GM23338 (cell line): ENCODE measurements around the gene FGF11. TPM values are rescaled to one million over a fixed set of nuclear protein-coding genes. Genes with fewer than 3 reads are reported as not detected.

Experiments used
- ATAC-seq: fragments of 200-7000 bp; cut with Tn5 transposase; 3 replicates; pipeline ENCODE4 v1.9.1; 2020
- DNase-seq: peaks from one replicate; pipeline ENCODE4 v3.0.0-alpha.2; 2015; ENCODE audit warnings: low spot score
- H2AFZ ChIP-seq: fragments of 200-600 bp; sonication (generic); 2 replicates; pipeline ENCODE4 v1.8.0; 2016; ENCODE audit warnings: antibody characterized with exemption, mild to moderate bottlenecking, moderate library complexity
- H3F3A ChIP-seq: fragments of 200-600 bp; sonication (generic); replicated peaks from 2 replicates; pipeline ENCODE4 v1.8.0; 2017; ENCODE audit warnings: antibody characterized with exemption, mixed run types, low read depth
- H3K27ac ChIP-seq: fragments of 200-600 bp; sonication (generic); 2 replicates; pipeline ENCODE4 v1.6.1; 2016; ENCODE audit warnings: low read depth
- H3K27me3 ChIP-seq: fragments of 200-600 bp; sonication (generic); 2 replicates; pipeline ENCODE4 v1.8.0; 2016; ENCODE audit warnings: mild to moderate bottlenecking, mixed run types, moderate library complexity; ENCODE audit not compliant: insufficient read depth
- H3K36me3 ChIP-seq: fragments of 200-600 bp; sonication (generic); 2 replicates; pipeline ENCODE4 v1.8.0; 2016; ENCODE audit warnings: mild to moderate bottlenecking; ENCODE audit not compliant: insufficient read depth
- H3K4me1 ChIP-seq: fragments of 200-600 bp; sonication (generic); 2 replicates; pipeline ENCODE4 v1.8.0; 2016; ENCODE audit warnings: mild to moderate bottlenecking, moderate library complexity; ENCODE audit not compliant: insufficient read depth
- H3K4me2 ChIP-seq: fragments of 200-600 bp; sonication (generic); 2 replicates; pipeline ENCODE4 v1.7.1; 2017; ENCODE audit warnings: mixed run types
- H3K4me3 ChIP-seq: fragments of 200-600 bp; sonication (generic); 2 replicates; pipeline ENCODE4 v1.6.1; 2016; ENCODE audit warnings: mixed run types
- H3K79me2 ChIP-seq: fragments of 200-600 bp; sonication (generic); replicated peaks from 2 replicates; pipeline ENCODE4 v1.8.0; 2017; ENCODE audit warnings: mild to moderate bottlenecking; ENCODE audit not compliant: insufficient read depth
- H3K9me2 ChIP-seq: fragments of 200-600 bp; sonication (generic); 2 replicates; pipeline ENCODE4 v1.8.0; 2017; ENCODE audit not compliant: insufficient read depth
- H4K20me1 ChIP-seq: fragments of 200-600 bp; sonication (generic); replicated peaks from 2 replicates; pipeline ENCODE4 v1.8.0; 2017; ENCODE audit warnings: mild to moderate bottlenecking; ENCODE audit not compliant: insufficient read depth
- H3K27ac Mint-ChIP-seq: 2 replicates; pipeline ENCODE4 v1.8.0; 2020; ENCODE audit warnings: inconsistent platforms, mild to moderate bottlenecking, moderate library complexity, mixed read lengths
- H3K27me3 Mint-ChIP-seq: 3 replicates; pipeline ENCODE4 v1.8.0; 2022; ENCODE audit warnings: low read depth, mild to moderate bottlenecking, moderate library complexity, mixed read lengths, inconsistent platforms; ENCODE audit not compliant: insufficient read depth, poor library complexity
- H3K36me3 Mint-ChIP-seq: 3 replicates; pipeline ENCODE4 v1.8.0; 2021; ENCODE audit warnings: low read depth, mild to moderate bottlenecking, inconsistent platforms, moderate library complexity, mixed read lengths
- H3K4me1 Mint-ChIP-seq: 3 replicates; pipeline ENCODE4 v1.8.0; 2020; ENCODE audit warnings: mild to moderate bottlenecking, inconsistent platforms, mixed read lengths
- H3K4me3 Mint-ChIP-seq: 3 replicates; pipeline ENCODE4 v1.8.0; 2021; ENCODE audit warnings: moderate library complexity, mild to moderate bottlenecking, inconsistent platforms, mixed read lengths
- H3K9me3 Mint-ChIP-seq: 3 replicates; pipeline ENCODE4 v1.8.0; 2020; ENCODE audit warnings: moderate library complexity, mild to moderate bottlenecking, inconsistent platforms, mixed read lengths
- CREB1 ChIP-seq: fragments of 250-450 bp; sonication (Bioruptor Pico); IDR thresholded peaks from 2 replicates; pipeline ENCODE4 v1.5.0; 2020; ENCODE audit warnings: low read depth, mild to moderate bottlenecking, moderate library complexity
- JUNB ChIP-seq: IDR thresholded peaks from one replicate; pipeline ENCODE4 v1.6.1; 2016; ENCODE audit warnings: antibody characterized with exemption; ENCODE audit not compliant: unreplicated experiment
- POLR2AphosphoS5 ChIP-seq: IDR thresholded peaks from 2 replicates; pipeline ENCODE4 v1.6.1; 2016; ENCODE audit warnings: antibody characterized with exemption, low read depth
- STAT1 ChIP-seq: IDR thresholded peaks from one replicate; pipeline ENCODE4 v1.6.1; 2016; ENCODE audit warnings: antibody characterized with exemption; ENCODE audit not compliant: unreplicated experiment
- ZNF114 ChIP-seq: fragments of 250-450 bp; sonication (Bioruptor Pico); IDR thresholded peaks from 2 replicates; pipeline ENCODE4 v1.5.0; 2020; ENCODE audit warnings: mild to moderate bottlenecking, moderate library complexity
- ZNF331 ChIP-seq: fragments of 250-450 bp; sonication (Bioruptor Pico); IDR thresholded peaks from 2 replicates; pipeline ENCODE4 v1.5.0; 2020; ENCODE audit warnings: low read depth, mild to moderate bottlenecking, moderate library complexity
- polyA plus RNA-seq: library from polyadenylated mRNA; unstranded; fragments of >200 nt; fragmentation: Nextera tagmentation; extraction: Ambion mirVana; gene quantifications from 2 replicates; pipeline ENCODE4 v1.2.1, GENCODE V29; 2016
- total RNA-seq: library from RNA; depleted of rRNA; stranded (reverse); fragments of >200 nt; shearing (Covaris generic); gene quantifications from 2 replicates; pipeline ENCODE4 v1.2.3, GENCODE V29; 2014
- TF ChIP-seq, protein P1 (sequence below): IDR thresholded peaks from one replicate; pipeline ENCODE4 v1.6.1; 2018; ENCODE audit warnings: antibody characterized with exemption; ENCODE audit not compliant: unreplicated experiment
- TF ChIP-seq, protein P2 (sequence below), 2 experiments: fragments of 200-600 bp in 1 of 2; sonication (generic) in 1 of 2; conservative IDR thresholded peaks; 2 replicates each; pipeline versions ENCODE4 v1.5.1 to v1.6.1; 2016 to 2017; ENCODE audit warnings: antibody characterized with exemption in 2 of 2, low read depth in 2 of 2, mild to moderate bottlenecking in 2 of 2, moderate library complexity in 1 of 2
- TF ChIP-seq, protein P3 (sequence below): fragments of 250-450 bp; sonication (Bioruptor Pico); IDR thresholded peaks from 2 replicates; pipeline ENCODE4 v1.5.0; 2020; ENCODE audit warnings: mild to moderate bottlenecking, moderate library complexity

The FGF11 gene
- total and polyA plus RNA-seq, 2 experiments from 2014 or later, result 11.1 to 16.6 TPM

DNA sequence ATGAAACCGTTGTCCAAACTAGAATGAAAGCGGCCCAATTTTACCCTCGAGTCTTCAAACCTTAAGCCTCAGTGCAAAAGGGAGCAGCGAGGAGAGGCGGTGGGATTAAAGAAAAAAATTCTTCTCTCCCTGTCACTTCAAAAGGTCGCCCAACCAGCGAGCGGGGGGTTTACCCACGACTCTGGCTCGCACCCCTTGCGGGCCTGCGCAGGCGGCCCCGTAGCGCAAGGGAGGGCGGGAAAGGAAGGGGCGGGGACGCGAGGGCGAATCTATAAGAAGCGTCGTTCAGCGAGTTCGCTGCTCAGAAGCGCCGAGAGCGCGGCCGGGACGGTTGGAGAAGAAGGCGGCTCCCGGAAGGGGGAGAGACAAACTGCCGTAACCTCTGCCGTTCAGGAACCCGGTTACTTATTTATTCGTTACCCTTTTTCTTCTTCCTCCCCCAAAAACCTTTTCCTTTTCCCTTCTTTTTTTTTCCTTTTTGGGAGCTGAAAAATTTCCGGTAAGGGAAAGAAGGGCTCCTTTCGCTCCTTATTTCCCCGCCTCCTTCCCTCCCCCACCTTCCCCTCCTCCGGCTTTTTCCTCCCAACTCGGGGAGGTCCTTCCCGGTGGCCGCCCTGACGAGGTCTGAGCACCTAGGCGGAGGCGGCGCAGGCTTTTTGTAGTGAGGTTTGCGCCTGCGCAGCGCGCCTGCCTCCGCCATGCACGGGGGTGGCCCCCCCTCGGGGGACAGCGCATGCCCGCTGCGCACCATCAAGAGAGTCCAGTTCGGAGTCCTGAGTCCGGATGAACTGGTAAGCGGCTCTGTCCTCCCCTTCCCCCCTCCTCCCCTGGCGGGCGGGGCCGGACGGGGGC lies 45.0 kb downstream of the FGF11 start, which contains the start of gene POLR2A (continued):
- TF ChIP-seq, protein P1, sequence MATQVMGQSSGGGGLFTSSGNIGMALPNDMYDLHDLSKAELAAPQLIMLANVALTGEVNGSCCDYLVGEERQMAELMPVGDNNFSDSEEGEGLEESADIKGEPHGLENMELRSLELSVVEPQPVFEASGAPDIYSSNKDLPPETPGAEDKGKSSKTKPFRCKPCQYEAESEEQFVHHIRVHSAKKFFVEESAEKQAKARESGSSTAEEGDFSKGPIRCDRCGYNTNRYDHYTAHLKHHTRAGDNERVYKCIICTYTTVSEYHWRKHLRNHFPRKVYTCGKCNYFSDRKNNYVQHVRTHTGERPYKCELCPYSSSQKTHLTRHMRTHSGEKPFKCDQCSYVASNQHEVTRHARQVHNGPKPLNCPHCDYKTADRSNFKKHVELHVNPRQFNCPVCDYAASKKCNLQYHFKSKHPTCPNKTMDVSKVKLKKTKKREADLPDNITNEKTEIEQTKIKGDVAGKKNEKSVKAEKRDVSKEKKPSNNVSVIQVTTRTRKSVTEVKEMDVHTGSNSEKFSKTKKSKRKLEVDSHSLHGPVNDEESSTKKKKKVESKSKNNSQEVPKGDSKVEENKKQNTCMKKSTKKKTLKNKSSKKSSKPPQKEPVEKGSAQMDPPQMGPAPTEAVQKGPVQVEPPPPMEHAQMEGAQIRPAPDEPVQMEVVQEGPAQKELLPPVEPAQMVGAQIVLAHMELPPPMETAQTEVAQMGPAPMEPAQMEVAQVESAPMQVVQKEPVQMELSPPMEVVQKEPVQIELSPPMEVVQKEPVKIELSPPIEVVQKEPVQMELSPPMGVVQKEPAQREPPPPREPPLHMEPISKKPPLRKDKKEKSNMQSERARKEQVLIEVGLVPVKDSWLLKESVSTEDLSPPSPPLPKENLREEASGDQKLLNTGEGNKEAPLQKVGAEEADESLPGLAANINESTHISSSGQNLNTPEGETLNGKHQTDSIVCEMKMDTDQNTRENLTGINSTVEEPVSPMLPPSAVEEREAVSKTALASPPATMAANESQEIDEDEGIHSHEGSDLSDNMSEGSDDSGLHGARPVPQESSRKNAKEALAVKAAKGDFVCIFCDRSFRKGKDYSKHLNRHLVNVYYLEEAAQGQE, result peak; percentile 31
- peak; percentile 96 for TF ChIP-seq ZNF114
- peak; percentile 99 for TF ChIP-seq POLR2AphosphoS5
- peak; percentile 71 for TF ChIP-seq CREB1 (CRISPR knock-in tag)

DNA sequence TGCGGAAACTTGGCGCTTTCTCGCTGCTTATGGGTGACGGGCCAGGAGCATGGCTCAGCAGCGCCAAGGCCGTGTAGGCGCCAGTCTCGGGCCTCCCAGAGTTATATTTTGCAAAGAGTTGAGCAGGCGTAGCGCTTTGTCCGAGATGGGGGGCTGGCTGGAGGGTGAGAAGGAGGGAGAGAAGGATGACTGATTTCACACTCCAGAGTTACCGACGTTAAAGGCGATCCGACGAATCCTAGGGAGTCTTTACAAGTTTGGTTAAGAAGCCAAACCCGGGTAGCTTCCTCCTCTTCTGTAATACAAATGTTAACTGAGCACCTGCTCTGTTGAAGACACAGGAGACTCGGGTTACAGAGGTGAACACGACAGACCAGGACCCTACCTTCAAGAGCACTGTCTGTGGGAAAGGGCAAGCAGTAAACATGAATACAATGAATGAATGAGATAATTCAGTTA lies 45.6 kb downstream of the FGF11 start:
- TF ChIP-seq, protein P2, sequence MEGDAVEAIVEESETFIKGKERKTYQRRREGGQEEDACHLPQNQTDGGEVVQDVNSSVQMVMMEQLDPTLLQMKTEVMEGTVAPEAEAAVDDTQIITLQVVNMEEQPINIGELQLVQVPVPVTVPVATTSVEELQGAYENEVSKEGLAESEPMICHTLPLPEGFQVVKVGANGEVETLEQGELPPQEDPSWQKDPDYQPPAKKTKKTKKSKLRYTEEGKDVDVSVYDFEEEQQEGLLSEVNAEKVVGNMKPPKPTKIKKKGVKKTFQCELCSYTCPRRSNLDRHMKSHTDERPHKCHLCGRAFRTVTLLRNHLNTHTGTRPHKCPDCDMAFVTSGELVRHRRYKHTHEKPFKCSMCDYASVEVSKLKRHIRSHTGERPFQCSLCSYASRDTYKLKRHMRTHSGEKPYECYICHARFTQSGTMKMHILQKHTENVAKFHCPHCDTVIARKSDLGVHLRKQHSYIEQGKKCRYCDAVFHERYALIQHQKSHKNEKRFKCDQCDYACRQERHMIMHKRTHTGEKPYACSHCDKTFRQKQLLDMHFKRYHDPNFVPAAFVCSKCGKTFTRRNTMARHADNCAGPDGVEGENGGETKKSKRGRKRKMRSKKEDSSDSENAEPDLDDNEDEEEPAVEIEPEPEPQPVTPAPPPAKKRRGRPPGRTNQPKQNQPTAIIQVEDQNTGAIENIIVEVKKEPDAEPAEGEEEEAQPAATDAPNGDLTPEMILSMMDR (conservative IDR thresholded peaks at IDR 0.05; ENCODE audit: low read depth in 2 of 2), result no peak
- TF ChIP-seq, protein P3, sequence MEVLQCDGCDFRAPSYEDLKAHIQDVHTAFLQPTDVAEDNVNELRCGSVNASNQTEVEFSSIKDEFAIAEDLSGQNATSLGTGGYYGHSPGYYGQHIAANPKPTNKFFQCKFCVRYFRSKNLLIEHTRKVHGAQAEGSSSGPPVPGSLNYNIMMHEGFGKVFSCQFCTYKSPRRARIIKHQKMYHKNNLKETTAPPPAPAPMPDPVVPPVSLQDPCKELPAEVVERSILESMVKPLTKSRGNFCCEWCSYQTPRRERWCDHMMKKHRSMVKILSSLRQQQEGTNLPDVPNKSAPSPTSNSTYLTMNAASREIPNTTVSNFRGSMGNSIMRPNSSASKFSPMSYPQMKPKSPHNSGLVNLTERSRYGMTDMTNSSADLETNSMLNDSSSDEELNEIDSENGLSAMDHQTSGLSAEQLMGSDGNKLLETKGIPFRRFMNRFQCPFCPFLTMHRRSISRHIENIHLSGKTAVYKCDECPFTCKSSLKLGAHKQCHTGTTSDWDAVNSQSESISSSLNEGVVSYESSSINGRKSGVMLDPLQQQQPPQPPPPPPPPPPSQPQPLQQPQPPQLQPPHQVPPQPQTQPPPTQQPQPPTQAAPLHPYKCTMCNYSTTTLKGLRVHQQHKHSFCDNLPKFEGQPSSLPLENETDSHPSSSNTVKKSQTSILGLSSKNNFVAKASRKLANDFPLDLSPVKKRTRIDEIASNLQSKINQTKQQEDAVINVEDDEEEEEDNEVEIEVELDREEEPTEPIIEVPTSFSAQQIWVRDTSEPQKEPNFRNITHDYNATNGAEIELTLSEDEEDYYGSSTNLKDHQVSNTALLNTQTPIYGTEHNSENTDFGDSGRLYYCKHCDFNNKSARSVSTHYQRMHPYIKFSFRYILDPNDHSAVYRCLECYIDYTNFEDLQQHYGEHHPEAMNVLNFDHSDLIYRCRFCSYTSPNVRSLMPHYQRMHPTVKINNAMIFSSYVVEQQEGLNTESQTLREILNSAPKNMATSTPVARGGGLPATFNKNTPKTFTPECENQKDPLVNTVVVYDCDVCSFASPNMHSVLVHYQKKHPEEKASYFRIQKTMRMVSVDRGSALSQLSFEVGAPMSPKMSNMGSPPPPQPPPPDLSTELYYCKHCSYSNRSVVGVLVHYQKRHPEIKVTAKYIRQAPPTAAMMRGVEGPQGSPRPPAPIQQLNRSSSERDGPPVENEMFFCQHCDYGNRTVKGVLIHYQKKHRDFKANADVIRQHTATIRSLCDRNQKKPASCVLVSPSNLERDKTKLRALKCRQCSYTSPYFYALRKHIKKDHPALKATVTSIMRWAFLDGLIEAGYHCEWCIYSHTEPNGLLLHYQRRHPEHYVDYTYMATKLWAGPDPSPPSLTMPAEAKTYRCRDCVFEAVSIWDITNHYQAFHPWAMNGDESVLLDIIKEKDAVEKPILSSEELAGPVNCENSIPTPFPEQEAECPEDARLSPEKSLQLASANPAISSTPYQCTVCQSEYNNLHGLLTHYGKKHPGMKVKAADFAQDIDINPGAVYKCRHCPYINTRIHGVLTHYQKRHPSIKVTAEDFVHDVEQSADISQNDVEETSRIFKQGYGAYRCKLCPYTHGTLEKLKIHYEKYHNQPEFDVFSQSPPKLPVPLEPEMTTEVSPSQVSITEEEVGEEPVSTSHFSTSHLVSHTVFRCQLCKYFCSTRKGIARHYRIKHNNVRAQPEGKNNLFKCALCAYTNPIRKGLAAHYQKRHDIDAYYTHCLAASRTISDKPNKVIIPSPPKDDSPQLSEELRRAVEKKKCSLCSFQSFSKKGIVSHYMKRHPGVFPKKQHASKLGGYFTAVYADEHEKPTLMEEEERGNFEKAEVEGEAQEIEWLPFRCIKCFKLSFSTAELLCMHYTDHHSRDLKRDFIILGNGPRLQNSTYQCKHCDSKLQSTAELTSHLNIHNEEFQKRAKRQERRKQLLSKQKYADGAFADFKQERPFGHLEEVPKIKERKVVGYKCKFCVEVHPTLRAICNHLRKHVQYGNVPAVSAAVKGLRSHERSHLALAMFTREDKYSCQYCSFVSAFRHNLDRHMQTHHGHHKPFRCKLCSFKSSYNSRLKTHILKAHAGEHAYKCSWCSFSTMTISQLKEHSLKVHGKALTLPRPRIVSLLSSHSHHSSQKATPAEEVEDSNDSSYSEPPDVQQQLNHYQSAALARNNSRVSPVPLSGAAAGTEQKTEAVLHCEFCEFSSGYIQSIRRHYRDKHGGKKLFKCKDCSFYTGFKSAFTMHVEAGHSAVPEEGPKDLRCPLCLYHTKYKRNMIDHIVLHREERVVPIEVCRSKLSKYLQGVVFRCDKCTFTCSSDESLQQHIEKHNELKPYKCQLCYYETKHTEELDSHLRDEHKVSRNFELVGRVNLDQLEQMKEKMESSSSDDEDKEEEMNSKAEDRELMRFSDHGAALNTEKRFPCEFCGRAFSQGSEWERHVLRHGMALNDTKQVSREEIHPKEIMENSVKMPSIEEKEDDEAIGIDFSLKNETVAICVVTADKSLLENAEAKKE (CRISPR knock-in tag), result no peak
- no peak for TF ChIP-seq STAT1
- no peak for TF ChIP-seq JUNB
- no peak for TF ChIP-seq ZNF331 (CRISPR knock-in tag)
- H3K27ac Mint-ChIP-seq, result peak overlapping the region; percentile 99
- DNase-seq, result peak; percentile 65
- Histone ChIP-seq H3K27ac (peak overlapping the region; percentile 89), H3K79me2 (peaks cover 63% of the 10 kb centered on the region), H3K4me3 (peak overlapping the region; percentile 86), H3K27me3 (no peaks in the 10 kb centered on the region), H3K4me2 (peak overlapping the region; percentile 78), H3K36me3 (no peaks in the 10 kb centered on the region), H4K20me1 (peaks cover 30% of the 10 kb centered on the region), H3K9me2 (no peaks in the 10 kb centered on the region), H2AFZ (no peak overlapping the region), H3K4me1 (peaks cover 24% of the 10 kb centered on the region), H3F3A (peaks cover 20% of the 10 kb centered on the region; the same call in 1 of the 2 replicates)
- H3K36me3 Mint-ChIP-seq, result peaks cover 28% of the 10 kb centered on the region
- H3K27me3 Mint-ChIP-seq, result peaks cover 31% of the 10 kb centered on the region
- peak; percentile 7 for ATAC-seq
- H3K9me3 Mint-ChIP-seq, result no peaks in the 10 kb centered on the region; the same call in 1 of the 3 replicates
- H3K4me1 Mint-ChIP-seq, result peaks cover 52% of the 10 kb centered on the region
- H3K4me3 Mint-ChIP-seq, result peak overlapping the region; percentile 93
